Stimulated activated effector memory CD8-positive, alpha-beta T cell treated with anti-CD3 and anti-CD28 coated beads, Interleukin-12 subunit alpha, Interleukin-12 subunit beta, amount 100 ng/mL, for 72 hours (primary cell): ENCODE data around the gene IDUA.
"Not testable (repeated sequence)": the region's sequence is repeated elsewhere in the genome, so short reads cannot be mapped to it uniquely, and the experiment has no call there.

Experiments
- ATAC-seq: fragments of 150-1000 bp; cut with Tn5 transposase; 2 replicates; pipeline ENCODE4 v1.10.0; 2021
- DNase-seq, 2 donors: peaks; one replicate each; pipeline ENCODE4 v3.0.0; 2021 to 2022; ENCODE audit warnings: low spot score in 2 of 2
- H3K27ac Mint-ChIP-seq: one replicate; pipeline ENCODE4 v1.8.0; 2022; ENCODE audit warnings: mild to moderate bottlenecking, mixed read lengths
- H3K36me3 Mint-ChIP-seq: one replicate; pipeline ENCODE4 v1.8.0; 2022; ENCODE audit warnings: mild to moderate bottlenecking, mixed read lengths
- H3K4me1 Mint-ChIP-seq: one replicate; pipeline ENCODE4 v1.8.0; 2022; ENCODE audit warnings: mixed read lengths
- H3K4me3 Mint-ChIP-seq: one replicate; pipeline ENCODE4 v1.8.0; 2022; ENCODE audit warnings: mild to moderate bottlenecking, mixed read lengths
- H3K9me3 Mint-ChIP-seq: one replicate; pipeline ENCODE4 v1.8.0; 2022; ENCODE audit warnings: mixed read lengths

IDUA gene

GRCh38 chr4:998096-998691, 11.3 kb downstream of the IDUA start:
- Mint-ChIP-seq H3K4me3 (no peak overlapping the region), H3K4me1 (no peaks in the 10 kb centered on the region), H3K27ac (no peak overlapping the region), H3K9me3 (no peaks in the 10 kb centered on the region), H3K36me3 (no peaks in the 10 kb centered on the region)
- ATAC-seq, result no peak
- DNase-seq, result no peak

GRCh38 chr4:999240-999863, 12.5 kb downstream of the IDUA start:
- H3K4me1 Mint-ChIP-seq, H3K27ac Mint-ChIP-seq, H3K4me3 Mint-ChIP-seq, H3K9me3 Mint-ChIP-seq, H3K36me3 Mint-ChIP-seq, ATAC-seq, DNase-seq: not testable (repeated sequence)

GRCh38 chr4:999882-1000425, 13.1 kb downstream of the IDUA start:
- ATAC-seq (no peak), DNase-seq (no peak)
- Mint-ChIP-seq H3K4me3 (no peak overlapping the region), H3K27ac (no peak overlapping the region), H3K4me1 (no peaks in the 10 kb centered on the region), H3K9me3 (no peaks in the 10 kb centered on the region), H3K36me3 (no peaks in the 10 kb centered on the region)

- no peak overlapping the region for H3K4me3 Mint-ChIP-seq
Measured at GRCh38 chr4:1000686-1001260, 13.9 kb downstream of the IDUA start.

GRCh38 chr4:1001561-1002130, 14.8 kb downstream of the IDUA start:
- Mint-ChIP-seq H3K36me3 (no peaks in the 10 kb centered on the region), H3K4me3 (no peak overlapping the region), H3K4me1 (no peaks in the 10 kb centered on the region), H3K9me3 (no peaks in the 10 kb centered on the region), H3K27ac (no peak overlapping the region)
- DNase-seq (no peak), ATAC-seq (no peak)

More at GRCh38 chr4:1000686-1001260, 13.9 kb downstream of the IDUA start:
- ATAC-seq (no peak), DNase-seq (no peak)
- H3K27ac Mint-ChIP-seq, result no peak overlapping the region
- no peaks in the 10 kb centered on the region for H3K9me3 Mint-ChIP-seq
- H3K36me3 Mint-ChIP-seq, result no peaks in the 10 kb centered on the region
- no peaks in the 10 kb centered on the region for H3K4me1 Mint-ChIP-seq

- Mint-ChIP-seq H3K4me3 (no peak overlapping the region), H3K4me1 (no peaks in the 10 kb centered on the region), H3K27ac (no peak overlapping the region), H3K9me3 (no peaks in the 10 kb centered on the region), H3K36me3 (no peaks in the 10 kb centered on the region)
- DNase-seq (no peak), ATAC-seq (no peak)
Measured at GRCh38 chr4:1002131-1002630, 15.3 kb downstream of the IDUA start.

GRCh38 chr4:1002631-1003251, 15.9 kb downstream of the IDUA start:
- no peak for DNase-seq
- Mint-ChIP-seq H3K36me3 (no peaks in the 10 kb centered on the region), H3K9me3 (no peaks in the 10 kb centered on the region), H3K4me1 (no peaks in the 10 kb centered on the region), H3K27ac (no peak overlapping the region), H3K4me3 (no peak overlapping the region)
- ATAC-seq, result no peak

- Mint-ChIP-seq H3K4me1 (peaks cover under 1% of the 10 kb centered on the region), H3K9me3 (no peaks in the 10 kb centered on the region), H3K36me3 (no peaks in the 10 kb centered on the region), H3K27ac (no peak overlapping the region), H3K4me3 (no peak overlapping the region)
- DNase-seq (no peak), ATAC-seq (no peak)
Measured at GRCh38 chr4:1003271-1004070, 16.6 kb downstream of the IDUA start.

GRCh38 chr4:1004071-1004418, 17.2 kb downstream of the IDUA start:
- Mint-ChIP-seq H3K9me3 (no peaks in the 10 kb centered on the region), H3K4me3 (no peak overlapping the region), H3K36me3 (no peaks in the 10 kb centered on the region), H3K27ac (no peak overlapping the region), H3K4me1 (peaks cover 6% of the 10 kb centered on the region)
- no peak for ATAC-seq
- no peak for DNase-seq

GRCh38 chr4:1004557-1005485, 18.0 kb downstream of the IDUA start:
- H3K36me3 Mint-ChIP-seq, result no peaks in the 10 kb centered on the region
- no peaks in the 10 kb centered on the region for H3K9me3 Mint-ChIP-seq
- ATAC-seq (no peak), DNase-seq (no peak)
- H3K4me1 Mint-ChIP-seq, result peaks cover 9% of the 10 kb centered on the region
- H3K27ac Mint-ChIP-seq, result no peak overlapping the region
- no peak overlapping the region for H3K4me3 Mint-ChIP-seq

GRCh38 chr4:1006856-1007255, 20.0 kb downstream of the IDUA start:
- H3K4me3 Mint-ChIP-seq, result no peak overlapping the region
- no peak for DNase-seq
- ATAC-seq, result no peak
- peaks cover 7% of the 10 kb centered on the region for H3K36me3 Mint-ChIP-seq
- H3K9me3 Mint-ChIP-seq, result no peaks in the 10 kb centered on the region
- H3K4me1 Mint-ChIP-seq, result peaks cover 16% of the 10 kb centered on the region
- H3K27ac Mint-ChIP-seq, result no peak overlapping the region

- H3K27ac Mint-ChIP-seq, result peak overlapping the region; percentile 83
- peak; percentile 3 for ATAC-seq
Measured at GRCh38 chr4:1008840-1009541, 22.1 kb downstream of the IDUA start.

GRCh38 chr4:1009542-1010394, 22.9 kb downstream of the IDUA start:
- Mint-ChIP-seq H3K4me3 (peak overlapping the region; percentile 89), H3K36me3 (peaks cover 7% of the 10 kb centered on the region), H3K27ac (peak overlapping the region; percentile 90), H3K4me1 (peaks cover 16% of the 10 kb centered on the region), H3K9me3 (no peaks in the 10 kb centered on the region)
- peak; percentile 43 for ATAC-seq
- peak; percentile 75 to 85 for DNase-seq

More at GRCh38 chr4:1008840-1009541, 22.1 kb downstream of the IDUA start:
- peaks cover 7% of the 10 kb centered on the region for H3K36me3 Mint-ChIP-seq
- no peaks in the 10 kb centered on the region for H3K9me3 Mint-ChIP-seq
- H3K4me3 Mint-ChIP-seq, result peak overlapping the region; percentile 89
- peak; percentile 41 to 79 for DNase-seq
- H3K4me1 Mint-ChIP-seq, result peaks cover 16% of the 10 kb centered on the region
